Measurements from ENCODE around the gene TAS2R40.
"Not testable (repeated sequence)": the region's sequence is repeated elsewhere in the genome, so short reads cannot be mapped to it uniquely, and the experiment has no call there.

Gene TAS2R40

DNA sequence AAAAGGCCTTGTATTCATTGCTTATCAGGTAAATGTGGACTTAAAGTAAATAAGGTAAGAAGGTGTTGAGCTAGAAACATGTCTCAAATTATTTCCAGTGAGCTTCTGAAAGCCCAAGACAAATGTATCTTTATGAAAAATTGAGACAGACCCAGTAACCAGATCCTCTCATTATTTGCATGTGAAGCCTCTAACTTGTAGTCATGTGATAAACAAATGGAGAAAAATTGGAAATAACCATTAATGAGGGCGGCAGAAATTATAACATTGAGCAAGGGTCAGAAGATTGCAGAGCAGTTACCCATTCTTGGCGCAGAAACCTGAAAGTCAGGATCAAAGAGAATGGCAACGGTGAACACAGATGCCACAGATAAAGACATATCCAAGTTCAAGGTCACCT is at the start of gene TAS2R40:
Gene TAS2R40, plus strand, starts transcription at position 301 of the 400 bp plus-strand sequence. Its CDS starts 42 bp downstream, at position 343.
- TF ChIP-seq ZFX (IDR thresholded peaks at IDR 0.05; ENCODE audit: borderline replicate concordance) (no peak), CTCF (IDR thresholded peaks at IDR 0.05) (no peak)
- H3K27ac ChIP-seq = no peak within 1 kb of the TSS

DNA sequence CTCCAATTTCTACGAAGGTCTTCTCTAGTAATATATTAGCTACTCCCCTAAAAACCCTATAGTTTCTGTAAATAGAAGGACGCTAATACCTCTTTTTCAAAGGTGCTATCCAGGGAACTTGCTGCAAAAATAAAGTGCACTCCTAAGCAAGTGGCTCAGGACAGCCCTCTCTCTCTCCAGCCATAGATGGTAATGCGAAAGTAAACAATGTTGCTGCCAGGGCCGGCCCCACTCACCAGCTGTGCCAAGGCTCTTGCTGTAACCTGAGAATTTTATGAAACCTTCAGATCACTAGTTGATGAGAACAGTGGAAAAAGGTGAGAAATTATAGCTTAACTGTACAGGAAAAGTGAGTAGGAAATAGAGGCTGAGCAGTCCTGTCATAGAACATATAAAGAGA is 49.5 kb upstream of the TAS2R40 start:
- TF ChIP-seq ZFX (IDR thresholded peaks at IDR 0.05; ENCODE audit: borderline replicate concordance) (no peak), CTCF (IDR thresholded peaks at IDR 0.05) (no peak; the same call in 1 of the 2 replicates)
- no peak overlapping the region for H3K27ac ChIP-seq

- TF ChIP-seq ZFX (IDR thresholded peaks at IDR 0.05; ENCODE audit: borderline replicate concordance) (no peak), CTCF (IDR thresholded peaks at IDR 0.05) (no peak)
- no peak overlapping the region for H3K27ac ChIP-seq
Measured at GRCh38 chr7:143176128-143176527, 45.7 kb upstream of the TAS2R40 start.

GRCh38 chr7:143177374-143178119 is 44.3 kb upstream of the TAS2R40 start:
- TF ChIP-seq CTCF (IDR thresholded peaks at IDR 0.05) = no peak
- TF ChIP-seq ZFX (IDR thresholded peaks at IDR 0.05; ENCODE audit: borderline replicate concordance) = no peak
- no peak overlapping the region for H3K27ac ChIP-seq

- not testable (repeated sequence) for H3K27ac ChIP-seq
Measured at GRCh38 chr7:143180771-143181170, 41.1 kb upstream of the TAS2R40 start.

DNA sequence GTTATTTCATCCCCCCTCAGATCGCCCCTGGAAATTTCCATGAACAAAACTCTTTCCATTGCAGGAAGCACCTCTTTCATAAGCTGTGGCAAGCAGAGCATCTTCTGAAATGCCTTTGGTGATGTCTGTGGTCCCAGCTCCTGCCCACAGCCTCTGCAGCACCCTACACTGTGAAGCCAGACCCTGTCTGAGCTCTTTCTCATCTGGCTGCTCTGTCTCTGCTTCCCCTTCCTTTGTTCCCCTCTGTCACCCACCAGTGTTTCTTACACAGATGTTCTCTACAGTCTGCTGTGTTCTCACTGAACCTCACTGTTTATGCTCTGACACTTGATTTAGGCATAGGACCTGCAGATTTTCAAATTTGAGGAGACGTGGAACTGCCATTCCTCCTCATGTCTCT is 40.5 kb upstream of the TAS2R40 start:
- no peak overlapping the region for H3K27ac ChIP-seq
- TF ChIP-seq ZFX (IDR thresholded peaks at IDR 0.05; ENCODE audit: borderline replicate concordance) (no peak), CTCF (IDR thresholded peaks at IDR 0.05) (no peak)

DNA sequence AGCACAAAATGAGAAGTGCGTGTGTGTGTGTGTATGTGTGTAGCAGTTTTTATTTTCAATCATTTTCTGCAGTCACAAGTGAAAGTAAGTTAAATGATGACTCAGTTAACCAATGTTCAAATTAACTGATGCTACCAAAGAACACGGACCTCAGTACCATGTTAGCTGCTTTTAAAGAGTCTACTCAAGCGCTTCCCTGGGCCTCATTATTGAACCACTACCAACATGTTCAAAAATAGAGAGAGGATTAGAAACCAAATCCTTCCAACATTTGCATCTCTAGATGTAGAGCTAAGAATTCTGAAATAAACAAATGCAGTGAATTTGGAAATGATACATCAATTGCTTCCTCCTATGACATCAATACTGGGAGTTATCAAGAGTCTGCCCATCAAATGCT is 38.8 kb upstream of the TAS2R40 start, which contains the start of gene TAS2R39:
Gene TAS2R39, plus strand, starts transcription at position 396 of the 400 bp plus-strand sequence. Its CDS starts 0 bp downstream, at position 396.
- TF ChIP-seq ZFX (IDR thresholded peaks at IDR 0.05; ENCODE audit: borderline replicate concordance) (no peak), CTCF (IDR thresholded peaks at IDR 0.05) (no peak)
- no peak within 1 kb of the TSS for H3K27ac ChIP-seq

Data from 22Rv1 (cell line).